GM06990 (cell line): ENCODE results near the gene GLDC.

Experiments used
- DNase-seq: peaks from one replicate; pipeline ENCODE4 v3.0.0-alpha.2; 2011; ENCODE audit not compliant: insufficient read length; ENCODE audit errors: extremely low read depth
- H3K27me3 ChIP-seq: replicated peaks from 2 replicates; pipeline ENCODE4 v1.6.0; 2011; ENCODE audit warnings: low read length; ENCODE audit not compliant: control insufficient read depth, insufficient read depth
- H3K36me3 ChIP-seq: 2 replicates; pipeline ENCODE4 v1.5.1; 2011; ENCODE audit warnings: low read length; ENCODE audit not compliant: control insufficient read depth, insufficient read depth
- H3K4me3 ChIP-seq: replicated peaks from 2 replicates; pipeline ENCODE4 v1.5.1; 2011; ENCODE audit warnings: low read depth, mild to moderate bottlenecking, control low read depth, low read length
- TF ChIP-seq, protein P1 (sequence below): IDR thresholded peaks from 2 replicates; pipeline ENCODE4 v1.5.1; 2011; ENCODE audit warnings: low read length, control low read depth, mild to moderate bottlenecking, inconsistent platforms; ENCODE audit not compliant: insufficient read depth, poor library complexity, severe bottlenecking

Gene GLDC

DNA sequence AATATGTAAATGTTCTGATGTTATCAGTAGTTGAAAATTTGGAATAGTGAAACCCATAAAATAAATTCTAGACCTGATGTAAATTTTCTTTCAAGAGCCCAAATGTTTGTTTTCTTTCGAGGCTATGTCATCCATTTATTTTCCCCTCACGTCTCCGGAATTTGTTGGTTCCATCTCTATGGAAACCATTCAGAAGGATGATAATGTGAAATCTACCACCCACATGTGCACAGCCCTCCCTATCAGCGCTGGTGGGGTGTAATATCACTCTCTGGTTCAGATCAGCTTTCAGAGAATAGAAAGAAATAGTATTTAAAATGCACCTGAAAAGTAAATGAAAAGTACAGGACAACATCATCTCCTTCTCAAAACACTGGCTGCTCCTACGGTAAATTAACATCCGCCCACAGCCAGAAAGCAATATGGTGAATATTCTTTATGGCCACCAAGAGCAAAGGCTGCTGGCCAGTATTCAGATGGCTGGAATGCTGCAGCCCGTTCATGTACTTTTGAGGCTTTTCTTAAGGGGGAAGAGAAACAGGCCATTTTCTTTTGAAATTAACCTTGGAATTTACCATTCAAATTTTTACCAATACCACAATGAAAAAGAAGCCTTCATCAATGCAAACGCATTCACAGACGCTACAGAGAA is 28.5 kb downstream of the GLDC start:
- TF ChIP-seq, protein P1, sequence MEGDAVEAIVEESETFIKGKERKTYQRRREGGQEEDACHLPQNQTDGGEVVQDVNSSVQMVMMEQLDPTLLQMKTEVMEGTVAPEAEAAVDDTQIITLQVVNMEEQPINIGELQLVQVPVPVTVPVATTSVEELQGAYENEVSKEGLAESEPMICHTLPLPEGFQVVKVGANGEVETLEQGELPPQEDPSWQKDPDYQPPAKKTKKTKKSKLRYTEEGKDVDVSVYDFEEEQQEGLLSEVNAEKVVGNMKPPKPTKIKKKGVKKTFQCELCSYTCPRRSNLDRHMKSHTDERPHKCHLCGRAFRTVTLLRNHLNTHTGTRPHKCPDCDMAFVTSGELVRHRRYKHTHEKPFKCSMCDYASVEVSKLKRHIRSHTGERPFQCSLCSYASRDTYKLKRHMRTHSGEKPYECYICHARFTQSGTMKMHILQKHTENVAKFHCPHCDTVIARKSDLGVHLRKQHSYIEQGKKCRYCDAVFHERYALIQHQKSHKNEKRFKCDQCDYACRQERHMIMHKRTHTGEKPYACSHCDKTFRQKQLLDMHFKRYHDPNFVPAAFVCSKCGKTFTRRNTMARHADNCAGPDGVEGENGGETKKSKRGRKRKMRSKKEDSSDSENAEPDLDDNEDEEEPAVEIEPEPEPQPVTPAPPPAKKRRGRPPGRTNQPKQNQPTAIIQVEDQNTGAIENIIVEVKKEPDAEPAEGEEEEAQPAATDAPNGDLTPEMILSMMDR = no peak
- no peak overlapping the region for H3K4me3 ChIP-seq
- DNase-seq = no peak

DNA sequence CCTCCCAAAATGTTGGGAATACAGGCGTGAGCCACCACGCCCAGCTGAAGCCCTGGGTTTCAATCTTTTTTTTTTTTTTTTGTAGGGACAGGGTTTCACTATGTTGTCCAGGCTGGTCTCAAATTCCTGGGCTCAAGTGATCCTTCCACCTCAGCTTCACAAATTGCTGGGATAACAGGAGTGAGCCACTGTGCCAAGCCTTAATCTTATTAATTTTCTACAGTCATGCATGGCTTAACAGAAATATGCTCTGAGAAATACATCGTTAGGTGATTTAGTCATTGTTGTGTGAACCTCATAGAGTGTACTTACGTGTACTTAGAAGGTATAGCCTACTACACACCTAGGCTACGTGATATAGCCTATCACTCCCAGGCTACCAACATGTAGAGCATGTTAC is 31.0 kb downstream of the GLDC start:
- Histone ChIP-seq H3K27me3 (no peaks in the 10 kb centered on the region), H3K4me3 (no peak overlapping the region), H3K36me3 (no peaks in the 10 kb centered on the region; the same call in 1 of the 2 replicates)
- no peak for DNase-seq
- TF ChIP-seq, protein P1 = no peak

More for the DNA sequence above, 28.5 kb downstream of the GLDC start:
- Histone ChIP-seq H3K36me3 (no peaks in the 10 kb centered on the region; the same call in 1 of the 2 replicates), H3K27me3 (no peaks in the 10 kb centered on the region)

DNA sequence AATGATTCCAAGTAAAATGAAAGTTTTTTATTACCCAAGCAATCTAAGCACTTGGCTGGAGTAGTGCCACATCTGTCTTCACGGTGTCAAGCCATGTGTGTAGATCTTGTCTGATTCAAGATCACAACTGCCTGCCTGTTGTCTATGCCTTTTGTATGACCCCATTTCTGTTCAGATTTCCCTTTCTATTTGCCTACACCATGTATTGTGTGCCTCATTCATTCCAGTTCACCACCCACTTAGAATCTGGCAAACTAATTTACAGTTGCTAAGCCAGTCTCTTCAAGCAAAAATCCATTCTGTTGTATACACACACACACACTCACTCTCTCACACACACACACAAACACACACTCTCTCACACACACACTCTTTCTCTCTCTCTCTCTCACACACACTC is 33.7 kb downstream of the GLDC start:
- TF ChIP-seq, protein P1 = no peak
- no peak overlapping the region for H3K4me3 ChIP-seq

GRCh38 chr9:6610073-6610472 is 35.5 kb downstream of the GLDC start:
- TF ChIP-seq, protein P1 = no peak
- Histone ChIP-seq H3K36me3 (no peaks in the 10 kb centered on the region; the same call in none of the 2 replicates), H3K27me3 (no peaks in the 10 kb centered on the region), H3K4me3 (no peak overlapping the region)
- no peak for DNase-seq

More for the DNA sequence above, 33.7 kb downstream of the GLDC start:
- Histone ChIP-seq H3K36me3 (no peaks in the 10 kb centered on the region; the same call in none of the 2 replicates), H3K27me3 (no peaks in the 10 kb centered on the region)
- no peak for DNase-seq

GRCh38 chr9:6609497-6610016 is 36.0 kb downstream of the GLDC start:
- TF ChIP-seq, protein P1 = no peak
- Histone ChIP-seq H3K36me3 (no peaks in the 10 kb centered on the region; the same call in none of the 2 replicates), H3K27me3 (no peaks in the 10 kb centered on the region), H3K4me3 (no peak overlapping the region)
- DNase-seq = no peak
